Erythroblast (primary cell): Measurements from ENCODE around the gene SRPK3.

ENCODE experiments used
- GATA1 ChIP-seq: IDR thresholded peaks from 2 replicates; pipeline ENCODE4 v1.6.1; 2011; ENCODE audit warnings: low read depth, mild to moderate bottlenecking, control low read depth, low read length, moderate library complexity
- POLR2A ChIP-seq: IDR thresholded peaks from 2 replicates; pipeline ENCODE4 v1.6.1; 2011; ENCODE audit warnings: mild to moderate bottlenecking, low read length

DNA sequence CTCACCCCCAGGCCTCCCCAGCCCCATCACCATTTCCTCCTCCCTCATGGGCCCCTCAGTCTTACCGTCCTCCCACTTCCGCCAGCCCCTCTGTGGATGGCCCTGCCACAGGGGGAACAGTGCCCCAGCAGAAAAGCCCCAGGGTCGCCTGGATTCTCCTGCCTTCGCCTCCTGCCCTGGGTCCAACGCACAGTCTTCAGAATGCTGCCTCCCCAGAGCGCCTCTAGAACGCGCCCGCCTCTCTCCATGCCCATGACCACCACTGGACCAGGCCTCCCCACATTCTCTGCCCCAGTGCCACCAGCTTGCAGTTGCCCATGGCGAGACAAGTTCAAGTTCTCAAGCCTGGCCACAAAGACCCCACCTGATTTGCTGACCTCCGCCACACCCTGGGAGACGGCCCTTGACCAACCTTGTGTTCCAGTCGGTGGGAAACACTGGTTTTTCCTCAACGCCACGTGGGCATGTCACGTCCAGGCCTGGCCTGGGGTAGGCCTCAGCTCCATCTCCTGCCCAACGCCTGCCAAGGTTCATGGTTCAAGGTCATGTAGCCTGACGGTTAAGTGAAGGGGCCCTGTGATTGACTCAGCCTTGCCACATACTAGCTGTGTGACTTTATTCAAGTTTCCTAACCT lies 17.4 kb upstream of the SRPK3 start:
- TF ChIP-seq POLR2A = no peak
- TF ChIP-seq GATA1 = no peak
